Measurements from ENCODE around the gene RPS15.

RPS15 gene

DNA sequence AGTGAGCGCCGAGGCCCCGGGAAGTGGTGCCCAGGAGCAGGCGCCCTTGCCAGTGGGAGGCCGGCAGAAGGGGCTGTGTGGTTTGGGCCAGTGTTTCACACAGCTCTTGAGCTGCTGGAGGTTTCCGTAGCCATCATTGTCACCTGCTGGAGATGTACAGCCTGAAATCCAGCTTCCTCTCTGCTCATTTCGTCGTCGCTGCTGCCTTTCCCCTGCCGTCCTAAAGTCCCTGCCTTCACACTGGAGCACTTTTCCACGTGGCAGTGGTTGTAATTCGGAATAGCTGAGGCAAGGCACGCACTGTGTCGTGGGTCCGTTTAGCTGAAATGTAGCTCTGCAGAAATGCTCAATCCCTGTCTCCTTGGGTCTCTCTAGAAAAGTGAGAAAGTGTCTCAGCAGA, 17.6 kb upstream of the RPS15 start:
- no peak for DNase-seq

DNA sequence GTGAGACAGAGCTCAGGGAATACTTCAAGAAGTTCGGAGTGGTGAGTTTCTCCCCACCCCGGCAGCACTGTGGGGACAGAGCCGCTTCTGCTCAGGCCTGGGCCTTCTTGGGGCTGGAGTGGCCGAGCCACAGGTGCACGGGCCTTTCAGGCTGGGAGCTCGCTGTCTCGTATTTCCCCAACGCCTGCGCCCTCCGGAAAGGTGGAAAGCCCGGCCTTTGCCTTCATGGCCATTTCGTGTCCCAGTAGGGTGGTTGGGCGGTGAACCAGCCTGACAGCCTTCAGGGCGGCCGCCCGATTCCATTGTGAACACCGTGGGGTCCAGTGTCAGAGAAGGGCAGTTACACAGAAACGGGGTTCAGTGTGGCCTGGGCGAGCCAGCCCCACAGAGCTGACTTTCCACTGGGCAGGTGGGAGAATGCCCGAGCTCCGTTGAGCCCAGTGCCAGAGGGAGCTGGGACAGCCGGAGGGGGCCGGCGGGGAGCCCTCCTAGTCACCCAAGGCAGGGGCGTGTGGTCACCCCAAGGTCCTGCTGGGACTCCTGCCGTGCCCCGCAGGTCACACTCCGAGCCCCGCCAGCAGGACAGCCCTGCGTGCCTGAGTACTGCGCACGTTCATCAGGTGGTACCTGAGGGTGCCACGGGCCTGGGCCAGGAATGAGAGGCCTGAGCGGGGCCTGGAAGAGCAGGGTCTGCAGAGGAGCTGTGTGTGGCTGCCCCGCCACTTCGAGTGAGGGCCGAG, 16.8 kb upstream of the RPS15 start:
- DNase-seq: no peak

DNA sequence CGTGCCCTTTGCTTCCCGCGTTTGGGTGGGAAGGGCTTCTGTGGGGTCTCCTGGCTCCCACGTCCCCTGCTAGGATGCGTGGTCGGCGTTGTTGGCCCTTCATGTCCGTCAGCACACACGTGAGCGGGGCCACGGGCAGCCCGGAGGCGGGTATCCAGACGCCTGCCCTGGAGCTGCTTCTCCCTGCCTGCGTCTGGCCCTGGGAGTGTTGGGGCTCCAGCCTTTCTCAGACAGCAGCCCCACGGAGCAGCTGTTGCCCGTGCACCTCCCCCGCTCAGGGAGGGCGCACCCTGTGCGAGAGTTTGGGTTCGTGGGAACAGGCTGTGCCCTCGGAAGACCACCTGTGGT, 16.3 kb upstream of the RPS15 start:
- no peak for DNase-seq

DNA sequence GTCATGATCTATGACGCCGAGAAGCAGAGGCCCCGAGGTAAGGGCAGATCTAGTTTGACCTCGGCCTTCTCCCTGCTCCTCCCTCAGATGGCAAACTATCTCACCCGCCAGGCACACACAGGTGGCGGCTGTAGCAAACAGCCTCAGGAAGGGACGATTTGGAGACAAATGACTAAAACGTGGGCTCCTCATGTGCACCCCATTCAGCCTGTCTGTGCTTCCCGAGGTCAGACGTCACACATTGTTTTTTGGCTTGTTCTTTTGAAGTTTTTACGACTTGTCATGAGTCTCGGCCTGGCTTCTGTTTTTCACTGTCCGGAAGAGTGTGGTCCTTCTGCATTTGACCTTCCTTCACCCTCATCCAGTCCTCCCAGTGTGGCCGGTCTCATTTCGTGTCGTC, 15.8 kb upstream of the RPS15 start:
- DNase-seq: no peak

DNA sequence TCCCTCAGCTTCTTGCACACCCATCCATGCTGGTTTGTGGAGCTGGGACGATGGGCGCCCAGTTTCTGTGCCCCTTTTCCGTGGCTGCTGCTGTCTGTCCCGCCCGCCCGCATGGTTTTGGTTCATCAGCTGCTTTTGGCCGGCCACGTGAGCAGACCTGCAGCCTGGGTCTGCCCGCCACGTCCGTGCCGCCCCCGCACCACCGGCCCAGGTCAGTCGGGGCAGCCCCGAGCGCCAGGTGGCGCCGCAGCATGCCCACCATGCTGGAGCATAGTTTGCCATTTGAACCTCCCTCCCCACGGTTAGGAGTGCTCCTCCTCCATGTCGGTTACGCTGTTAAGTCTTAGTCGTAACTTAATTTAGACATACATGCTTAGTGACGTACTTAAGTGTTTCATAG, 15.3 kb upstream of the RPS15 start:
- no peak for DNase-seq

DNA sequence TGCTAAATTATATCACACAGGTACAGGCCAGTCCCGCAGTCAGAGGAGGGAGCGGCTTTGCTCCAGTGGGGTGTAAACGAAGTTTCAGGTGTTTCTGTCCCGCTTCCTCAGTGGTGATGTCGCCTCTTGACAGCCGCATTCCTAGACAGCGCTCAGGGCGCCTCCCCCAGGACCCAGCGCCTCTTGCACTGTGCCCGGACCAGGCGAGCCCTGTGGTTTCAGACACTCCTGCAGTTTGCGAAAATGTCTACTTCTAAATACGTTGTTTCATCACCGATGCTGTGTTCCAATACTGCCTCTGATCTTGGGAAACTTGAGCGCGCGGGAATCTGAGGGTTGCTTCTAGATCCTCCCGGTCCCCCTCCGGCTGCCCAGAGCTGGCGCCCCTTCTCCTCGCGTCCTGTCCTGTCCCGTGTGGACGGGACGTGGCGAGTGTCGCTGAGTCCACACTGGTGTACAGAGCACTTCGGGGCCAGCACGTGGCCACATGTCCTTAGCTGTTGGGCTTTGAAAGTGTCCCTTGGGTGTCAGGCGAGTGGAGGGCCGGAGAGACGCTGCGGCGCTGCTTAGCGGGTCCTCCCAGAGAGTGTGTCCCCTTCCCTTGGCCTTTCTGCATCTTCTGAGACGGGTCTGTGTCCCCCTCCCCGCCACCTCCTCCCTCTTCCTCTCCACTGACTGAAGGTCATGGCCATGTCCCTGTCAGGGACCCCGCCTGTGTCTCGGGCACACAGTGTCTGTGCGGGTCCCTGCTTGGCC, 14.6 kb upstream of the RPS15 start:
- DNase-seq: no peak

DNA sequence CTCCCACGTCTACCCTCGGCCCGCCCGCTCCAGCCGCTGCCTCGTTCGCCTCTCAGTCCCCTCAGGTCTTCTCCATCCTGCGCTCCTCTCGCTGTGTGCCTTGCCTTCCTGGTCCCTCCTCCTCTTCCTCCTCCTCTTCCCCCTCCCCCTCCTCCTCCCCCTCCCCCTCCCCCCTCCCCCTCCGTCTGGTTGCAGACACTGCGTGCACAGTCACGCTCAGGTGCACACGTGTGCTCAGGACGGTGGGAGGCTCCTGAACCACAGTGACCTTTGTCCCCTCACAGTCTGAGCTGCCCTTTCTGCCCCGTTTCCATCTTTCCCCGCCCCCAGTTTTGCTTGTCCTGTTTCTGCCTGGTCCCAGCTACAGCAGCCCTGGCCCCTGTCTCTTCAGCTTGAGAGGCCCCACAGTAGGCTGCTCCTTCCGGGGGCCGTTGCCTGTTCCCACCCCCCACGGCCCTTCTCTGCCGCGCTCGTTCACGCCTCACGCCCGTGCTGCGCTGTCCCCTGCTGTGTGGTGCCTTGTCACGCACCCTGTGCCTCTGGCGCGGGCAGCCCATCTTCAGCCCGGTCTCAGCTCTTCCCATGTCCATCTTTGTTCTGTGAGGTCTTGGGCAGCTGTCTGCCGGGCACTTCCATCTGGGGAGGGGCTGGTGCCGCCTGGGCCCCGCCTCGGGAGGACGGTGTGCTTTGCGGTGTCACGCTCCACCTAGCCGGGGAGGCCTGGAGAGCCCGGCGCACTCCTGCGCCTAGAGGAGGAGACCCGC, 13.8 kb upstream of the RPS15 start:
- no peak for DNase-seq

DNA sequence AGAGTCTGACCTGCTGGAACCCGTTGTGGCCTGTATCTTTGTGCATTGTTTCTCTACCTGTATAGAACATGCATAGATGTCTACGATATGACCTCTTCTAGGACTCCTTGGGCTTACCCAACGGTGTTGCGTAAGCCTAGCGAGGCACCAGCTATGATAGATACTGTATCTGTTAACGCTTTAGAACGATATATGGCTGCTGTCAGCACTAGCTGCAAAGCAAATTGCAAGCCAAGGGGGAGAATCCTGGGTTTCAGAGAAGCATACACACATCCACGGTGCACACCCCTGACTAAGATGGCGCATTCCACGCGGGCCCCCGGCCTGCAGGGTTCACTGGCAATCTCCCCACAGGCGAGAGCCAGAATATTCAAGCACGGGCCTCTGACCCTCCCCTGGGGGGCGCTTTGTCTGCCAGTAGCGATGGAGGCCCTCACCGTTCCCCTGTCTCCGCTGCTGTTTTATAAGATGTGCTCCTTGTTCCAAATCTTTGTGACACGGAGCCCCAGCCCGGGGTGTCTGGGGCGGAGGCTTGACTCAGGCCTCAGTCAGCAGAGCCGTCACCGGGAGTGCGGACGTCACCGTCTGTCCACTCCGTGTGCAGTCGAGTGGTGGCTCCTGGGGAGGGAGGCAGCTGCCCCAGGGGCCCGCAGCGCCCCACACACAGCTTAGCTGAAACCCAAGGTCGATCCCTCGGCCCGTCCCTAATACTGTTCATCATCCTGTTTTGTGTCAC, 12.9 kb upstream of the RPS15 start:
- DNase-seq: no peak

DNA sequence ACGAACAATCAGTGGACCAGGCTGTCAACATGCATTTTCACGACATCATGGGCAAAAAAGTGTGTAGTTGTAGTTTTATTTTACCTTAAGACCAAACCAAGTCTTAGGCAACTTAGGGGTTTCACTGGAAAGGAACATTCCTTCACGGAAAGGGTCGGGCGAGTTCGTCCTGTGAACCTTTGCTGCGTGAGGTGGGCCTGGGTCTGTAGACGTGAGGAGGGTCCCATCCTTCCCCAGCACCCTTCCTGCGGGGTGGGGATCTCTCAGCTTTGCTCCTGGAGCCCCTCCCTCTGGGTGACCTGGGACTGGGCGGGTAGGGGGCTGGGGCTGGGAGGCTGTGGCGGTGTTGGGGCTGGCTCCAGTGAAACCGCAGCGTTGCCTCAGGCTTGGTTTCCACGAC, 12.3 kb upstream of the RPS15 start:
- no peak for DNase-seq

DNA sequence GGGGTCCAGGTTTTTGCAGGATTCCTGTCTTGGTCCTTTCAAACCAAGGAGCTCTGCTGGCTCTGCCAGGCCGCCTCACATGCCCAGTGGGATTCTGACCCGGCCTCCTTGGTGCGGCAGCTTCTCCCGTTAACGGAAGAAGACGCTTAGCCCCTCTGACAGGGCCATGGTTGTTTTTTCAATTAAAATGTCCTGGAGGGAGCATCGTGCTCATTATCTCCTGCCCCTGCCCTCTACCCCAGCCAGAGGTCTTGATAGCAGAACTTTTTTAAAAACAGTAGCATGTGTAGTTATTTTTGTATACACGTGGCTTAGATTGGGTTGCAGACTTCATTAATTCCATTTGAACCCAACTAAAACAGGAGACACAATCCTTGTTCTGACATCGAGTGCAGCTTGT, 11.5 kb upstream of the RPS15 start:
- no peak for DNase-seq

DNA sequence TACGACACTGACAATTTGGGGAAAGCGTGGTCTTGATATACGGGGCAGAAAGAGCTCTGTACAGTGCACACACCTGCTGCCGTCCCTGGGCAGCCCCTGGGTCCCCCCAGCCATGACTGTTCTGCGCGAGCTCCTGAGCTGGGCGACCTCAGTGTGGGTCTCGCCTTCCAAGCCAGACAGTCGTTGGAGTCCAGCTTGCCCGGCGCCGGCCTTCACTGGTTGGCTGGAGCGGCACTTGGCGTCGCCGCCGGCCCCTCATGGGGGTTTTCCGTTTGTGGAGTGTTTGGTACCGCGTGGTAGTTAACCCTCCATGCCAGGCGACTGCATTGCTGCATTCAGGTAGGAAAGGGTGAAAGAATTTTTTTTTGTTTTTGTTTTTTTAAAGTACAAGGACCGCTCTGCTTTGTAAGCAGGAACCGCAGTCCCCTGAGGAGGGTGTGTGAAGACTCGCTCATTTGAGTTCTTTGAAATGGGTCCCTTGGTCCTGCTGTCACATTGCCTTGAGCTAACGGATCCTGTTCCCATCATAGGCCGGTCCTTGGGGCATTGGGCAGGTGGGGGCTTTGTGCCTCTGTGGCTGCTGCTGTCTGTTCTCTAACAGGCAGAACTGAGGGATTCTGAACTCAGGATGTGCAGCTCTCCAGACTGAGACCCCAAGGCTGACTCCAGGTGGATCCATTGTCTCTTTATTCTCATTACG, 10.8 kb upstream of the RPS15 start:
- no peak for DNase-seq

DNA sequence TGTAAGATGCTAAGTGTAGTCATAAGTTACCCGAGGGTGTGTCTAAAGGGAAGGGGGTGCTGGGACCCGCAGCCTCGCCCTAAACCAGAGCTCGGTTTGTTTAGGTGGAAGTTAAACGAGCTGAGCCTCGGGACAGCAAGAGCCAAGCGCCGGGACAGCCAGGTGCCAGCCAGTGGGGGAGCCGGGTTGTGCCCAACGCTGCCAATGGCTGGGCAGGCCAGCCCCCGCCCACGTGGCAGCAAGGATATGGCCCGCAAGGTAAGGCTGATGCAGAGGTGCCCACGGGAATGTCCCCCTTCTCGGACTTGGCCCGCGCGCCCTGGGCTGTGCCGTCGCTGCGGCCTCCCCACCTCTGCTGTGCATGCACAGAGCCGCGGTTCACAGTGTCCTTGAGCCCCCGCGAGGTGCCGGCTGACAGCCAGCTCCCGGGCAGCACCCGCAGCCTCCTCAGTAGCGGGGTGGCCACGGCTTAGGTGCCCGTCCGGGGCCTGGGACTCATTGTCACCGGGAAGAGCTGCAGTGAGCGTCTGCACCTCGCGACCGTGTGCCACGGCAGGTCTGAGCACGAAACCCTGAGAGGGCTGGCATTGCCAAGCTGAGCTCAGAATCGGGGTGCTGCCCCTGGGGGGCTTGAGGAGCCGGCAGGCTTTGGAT, 9.3 kb upstream of the RPS15 start:
- no peak for DNase-seq

DNA sequence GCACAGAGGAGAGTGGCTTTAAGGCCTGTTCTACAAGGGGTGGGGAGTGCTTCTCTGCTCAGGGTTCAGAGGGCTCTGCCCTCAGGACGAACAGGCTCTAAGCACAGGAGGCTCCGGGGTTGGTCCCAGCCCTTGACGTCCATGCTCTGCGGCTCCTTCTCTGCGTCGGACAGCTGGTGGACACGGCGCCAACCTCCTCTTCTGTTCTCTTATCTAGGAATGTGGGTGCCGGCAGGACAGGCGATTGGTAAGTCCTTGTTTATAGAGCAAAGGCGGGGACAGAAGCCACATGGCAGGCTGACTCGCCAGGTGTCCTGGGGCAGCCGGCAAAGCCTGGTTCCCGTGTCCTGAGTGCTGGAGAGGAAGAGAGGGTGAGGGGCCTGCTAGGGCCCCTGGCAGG, 8.4 kb upstream of the RPS15 start:
- DNase-seq: no peak

DNA sequence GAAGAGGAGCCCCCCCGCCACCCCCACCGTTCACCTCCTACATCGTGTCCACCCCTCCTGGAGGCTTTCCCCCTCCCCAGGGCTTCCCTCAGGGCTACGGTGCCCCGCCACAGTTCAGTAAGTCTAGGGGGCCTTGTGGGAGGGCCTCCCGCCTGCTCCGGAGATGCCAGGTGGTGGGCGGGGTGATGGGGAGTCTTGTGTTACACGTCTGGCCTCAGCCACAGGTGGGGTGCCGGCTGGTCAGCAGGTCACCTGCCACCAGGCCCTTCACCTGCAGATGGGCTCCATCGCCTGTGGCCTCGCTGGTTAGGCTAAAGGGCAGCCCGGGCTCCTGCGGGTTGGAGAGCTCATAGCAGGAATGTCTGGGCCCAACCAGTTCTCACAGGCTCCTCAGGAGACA, 8.0 kb upstream of the RPS15 start:
- no peak for DNase-seq

DNA sequence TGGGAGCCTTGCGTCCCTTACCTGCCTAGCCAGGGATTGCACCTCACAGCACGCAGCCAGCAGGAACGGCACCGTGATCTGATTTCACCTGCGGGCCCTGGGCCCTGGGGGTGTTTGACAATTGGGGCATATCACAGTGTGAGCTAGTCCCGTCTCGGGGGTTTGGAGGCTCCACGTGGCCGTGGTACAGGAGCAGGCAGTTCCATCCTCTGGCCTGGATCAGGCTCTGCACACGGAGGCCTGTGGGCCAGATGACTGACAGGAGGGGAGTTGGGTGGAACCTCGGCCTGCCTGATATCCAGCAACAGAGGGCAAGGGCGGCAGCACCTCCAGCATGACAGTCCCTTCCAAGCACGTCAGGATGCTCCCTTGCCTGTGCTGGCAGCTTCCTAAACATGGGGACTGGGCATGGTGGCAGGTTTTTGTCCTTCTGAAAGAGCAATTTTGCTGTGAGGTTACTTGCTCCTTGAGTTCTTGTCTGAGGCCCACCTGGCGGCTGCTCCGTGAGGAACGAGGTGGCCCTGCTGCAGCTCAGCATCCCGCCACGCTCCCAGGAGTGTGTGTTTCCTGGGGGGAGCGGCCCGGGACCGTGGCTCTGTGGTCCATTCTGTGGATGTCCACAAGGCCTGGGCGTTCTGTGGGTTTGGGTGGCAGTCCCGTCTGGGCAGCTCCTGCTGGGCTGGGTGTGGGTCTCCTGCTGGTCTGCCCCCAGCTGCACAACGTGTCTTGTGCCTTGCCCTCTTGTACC, 6.3 kb upstream of the RPS15 start:
- no peak for DNase-seq

DNA sequence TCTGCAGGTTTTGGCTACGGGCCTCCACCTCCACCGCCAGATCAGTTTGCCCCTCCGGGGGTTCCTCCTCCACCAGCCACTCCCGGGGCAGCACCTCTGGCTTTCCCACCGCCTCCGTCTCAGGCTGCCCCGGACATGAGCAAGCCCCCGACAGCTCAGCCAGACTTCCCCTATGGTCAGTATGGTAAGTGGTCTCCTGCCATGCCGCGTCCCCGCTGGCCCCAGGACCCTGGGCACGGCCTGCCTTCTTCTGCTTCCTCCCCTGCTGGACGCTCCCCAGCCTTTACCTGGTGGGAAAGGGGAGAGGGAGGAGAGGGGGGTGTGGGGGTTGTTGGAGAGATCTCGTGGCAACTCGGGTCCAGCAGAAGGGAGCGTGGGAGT, 5.7 kb upstream of the RPS15 start:
- no peak for DNase-seq

DNA sequence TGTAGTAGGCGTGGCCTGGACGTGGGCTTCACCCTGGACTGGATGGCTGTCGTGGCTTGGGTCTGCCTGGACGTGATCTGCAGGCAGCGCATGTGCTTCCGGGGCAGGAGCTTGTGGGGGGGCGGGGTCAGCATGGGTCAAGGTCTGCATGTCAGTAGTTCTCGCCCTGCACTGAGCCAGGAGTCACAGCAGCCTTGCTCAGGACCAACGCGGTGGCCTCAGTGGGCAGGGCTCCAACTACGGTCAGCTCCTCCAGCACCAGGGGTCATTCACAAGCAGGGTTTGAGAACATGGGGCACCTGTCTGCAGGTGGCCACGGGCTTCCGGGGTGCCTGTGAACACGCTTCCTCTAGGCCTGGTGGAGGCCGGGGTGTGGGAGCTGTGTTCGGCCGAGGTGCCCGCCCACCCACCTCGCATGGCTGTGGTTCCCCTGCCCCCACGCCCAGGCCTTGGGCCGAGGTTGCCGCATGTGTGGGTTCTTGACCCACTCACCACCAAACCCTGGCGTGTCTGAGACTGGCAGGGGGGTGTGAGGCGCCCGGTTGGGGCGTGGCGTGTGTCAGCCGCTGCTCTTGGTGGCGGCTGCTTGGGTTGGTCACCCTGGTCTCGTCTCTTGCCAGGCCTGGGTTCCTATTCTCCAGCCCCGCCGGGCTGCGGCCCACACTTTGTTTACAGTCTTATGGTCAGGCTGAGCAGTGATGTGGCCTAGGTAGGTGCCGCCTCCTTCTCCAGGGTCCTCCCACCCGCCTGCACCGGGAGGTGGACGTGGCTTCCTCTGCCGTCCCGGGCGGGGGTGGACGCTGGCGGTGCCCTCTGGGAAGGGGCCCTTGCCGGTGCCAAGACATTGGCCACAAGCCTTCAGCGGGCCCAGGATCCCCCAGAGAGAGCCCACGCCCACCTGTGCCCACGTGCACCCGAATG, 4.8 kb upstream of the RPS15 start:
- DNase-seq: no peak

DNA sequence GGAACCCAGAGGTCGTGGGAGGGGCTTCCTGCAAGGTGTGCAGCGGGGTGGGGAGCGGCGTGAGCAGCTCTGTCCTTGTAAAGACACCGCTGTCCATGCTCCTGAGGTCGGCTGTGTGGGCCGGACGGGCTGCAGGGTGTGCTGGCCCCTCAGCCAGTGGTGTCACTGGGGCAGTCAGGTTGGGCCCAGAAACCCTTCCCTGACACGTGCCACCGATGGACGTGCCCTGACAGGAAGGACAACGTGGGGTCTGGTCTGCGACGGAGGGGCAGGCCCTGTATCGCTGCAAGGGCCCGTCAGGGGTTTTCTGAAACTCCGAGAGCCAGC, 4.2 kb upstream of the RPS15 start:
- no peak for DNase-seq

DNA sequence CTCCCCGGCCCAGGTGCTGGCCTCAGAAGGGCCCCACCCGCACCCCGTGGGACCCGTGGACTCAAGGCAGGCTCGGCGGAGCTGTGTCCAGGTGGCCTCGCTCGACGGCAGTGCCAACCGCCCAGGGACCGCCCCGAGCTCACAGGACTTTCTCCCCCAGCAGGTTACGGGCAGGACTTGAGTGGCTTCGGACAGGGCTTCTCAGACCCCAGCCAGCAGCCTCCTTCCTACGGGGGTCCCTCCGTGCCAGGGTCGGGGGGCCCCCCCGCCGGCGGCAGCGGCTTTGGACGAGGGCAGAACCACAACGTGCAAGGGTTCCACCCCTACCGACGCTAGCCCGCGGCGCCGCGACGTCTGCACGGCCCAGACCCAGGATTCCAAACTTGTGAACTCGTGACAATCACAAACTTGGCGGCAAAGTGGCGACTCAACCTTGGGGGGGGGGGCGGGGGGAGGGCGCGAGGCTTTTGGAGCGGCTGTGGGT, 3.6 kb upstream of the RPS15 start:
- no peak for DNase-seq

DNA sequence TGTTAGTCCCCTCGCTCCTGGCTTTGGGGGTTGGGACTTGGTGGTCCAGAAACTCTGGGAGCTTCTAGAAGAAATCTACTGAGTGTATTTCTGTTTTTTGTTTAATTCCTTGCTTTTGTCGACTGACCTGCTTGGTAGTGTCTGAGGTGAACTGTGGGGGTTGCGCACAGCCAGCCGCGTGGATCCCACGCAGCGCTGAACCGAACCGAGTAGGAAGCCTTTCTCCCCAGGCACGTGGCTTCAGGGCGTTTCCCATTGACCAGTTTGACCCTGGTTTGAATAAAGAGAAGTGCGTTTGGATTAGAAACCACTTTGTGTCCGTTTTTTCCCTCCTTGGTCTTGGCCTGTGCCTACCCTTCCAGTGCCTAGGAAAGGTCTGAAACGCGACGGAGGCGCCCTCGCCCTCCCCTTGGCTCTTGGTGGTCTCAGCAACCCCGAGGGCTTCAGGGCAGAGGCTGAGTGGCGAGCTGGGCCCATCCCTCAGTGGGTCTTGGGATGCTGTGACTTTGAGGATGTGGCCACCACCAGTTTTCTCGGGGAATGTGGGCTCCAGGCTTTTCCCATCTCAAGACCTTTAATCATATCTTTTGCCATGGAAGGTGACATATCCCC, 2.7 kb upstream of the RPS15 start:
- no peak for DNase-seq
